HepG2 (cell line): ENCODE data around the gene CFAP100. TPM values are rescaled to one million over a fixed set of nuclear protein-coding genes. Genes with fewer than 3 reads are reported as not detected.

Experiments
- ATAC-seq: fragments of 200-7000 bp; cut with Tn5 transposase; 3 replicates; pipeline ENCODE4 v1.9.1; 2020; ENCODE audit warnings: mild to moderate bottlenecking, moderate library complexity
- BruUV-seq: library from RNA; stranded (reverse); fragments of 400-500 nt; replicated peaks from 2 replicates; lab custom pipeline; 2021; lab: Mats Ljungman, UMichigan
- CTCF ChIA-PET: fragments of 300-600 bp; formaldehyde crosslinking; extraction: SDS; loops from one replicate; lab custom pipeline; 2021; ENCODE audit warnings: low total read pairs, inconsistent platforms, low intra/inter-chr PET ratio; lab: Yijun Ruan, JAX
- POLR2A ChIA-PET: fragments of 350-600 bp; sonication (Branson Sonifier 250); formaldehyde crosslinking; loops from one replicate; lab custom pipeline; 2020; ENCODE audit warnings: antibody characterized with exemption, inconsistent platforms; lab: Yijun Ruan, JAX
- DNase-seq: peaks from one replicate; pipeline ENCODE4 v3.0.0-alpha.2; 2015; ENCODE audit warnings: low spot score
- FAIRE-seq: peaks from 3 replicates; lab custom pipeline; 2011; peaks lifted over from hg19 to GRCh38; lab: Jason Lieb, UNC
- H2AFZ ChIP-seq: one replicate; pipeline ENCODE4 v1.6.1; 2011; ENCODE audit warnings: low read length, inconsistent platforms
- H3K27ac ChIP-seq: fragments of 300-600 bp; 3 replicates; pipeline ENCODE4 v1.8.0; 2011; ENCODE audit warnings: mixed run types, mild to moderate bottlenecking, mixed read lengths, low read length, inconsistent platforms; ENCODE audit not compliant: insufficient read depth; ENCODE audit errors: extremely low read length
- H3K27me3 ChIP-seq, 2 experiments: fragments of 200-600 bp in 1 of 2; 2 replicates in 1 of 2; 3 replicates in 1 of 2; pipeline versions ENCODE4 v1.6.0 to v1.8.0; 2011; ENCODE audit warnings: low read length in 2 of 2, mild to moderate bottlenecking in 2 of 2, moderate library complexity in 2 of 2, inconsistent platforms in 1 of 2; ENCODE audit not compliant: insufficient read depth in 2 of 2, control insufficient read depth in 1 of 2
- H3K36me3 ChIP-seq, 2 experiments: fragments of 200-600 bp in 1 of 2; replicated peaks in 1 of 2; 2 replicates in 1 of 2; 3 replicates in 1 of 2; pipeline versions ENCODE4 v1.5.1 to v1.8.0; 2011; ENCODE audit warnings: low read length in 2 of 2, inconsistent platforms in 1 of 2; ENCODE audit not compliant: insufficient read depth in 2 of 2, control insufficient read depth in 1 of 2
- H3K4me1 ChIP-seq: 2 replicates; pipeline ENCODE4 v1.5.1; 2012; ENCODE audit warnings: low read length, inconsistent platforms; ENCODE audit not compliant: insufficient read depth
- H3K4me2 ChIP-seq: 2 replicates; pipeline ENCODE4 v1.6.0; 2011; ENCODE audit warnings: low read depth, low read length, inconsistent platforms
- H3K4me3 ChIP-seq, 3 experiments: fragments of 200-600 bp in 1 of 3; sonication (generic), shearing (Covaris generic) in 1 of 3; replicated peaks in 1 of 3; 2 replicates each; pipeline ENCODE4 v1.5.1; 2011 to 2016; ENCODE audit warnings: low read length in 3 of 3, inconsistent platforms in 2 of 3, low read depth in 2 of 3, mild to moderate bottlenecking in 2 of 3, control low read depth in 1 of 3, mixed read lengths in 1 of 3; ENCODE audit not compliant: insufficient read depth in 1 of 3
- H3K79me2 ChIP-seq: one replicate; pipeline ENCODE4 v1.6.1; 2011; ENCODE audit warnings: low read length, inconsistent platforms; ENCODE audit not compliant: insufficient read depth
- H3K9ac ChIP-seq: 2 replicates; pipeline ENCODE4 v1.6.0; 2011; ENCODE audit warnings: mild to moderate bottlenecking, low read depth, low read length, inconsistent platforms; ENCODE audit not compliant: insufficient read depth
- H3K9me3 ChIP-seq: 2 replicates; pipeline ENCODE4 v1.5.1; 2012; ENCODE audit warnings: mild to moderate bottlenecking, low read length
- H4K20me1 ChIP-seq: 2 replicates; pipeline ENCODE4 v1.6.0; 2011; ENCODE audit warnings: inconsistent platforms, mild to moderate bottlenecking, low read length, moderate library complexity; ENCODE audit not compliant: insufficient read depth
- NR1H2 ChIP-seq: sonication (generic); formaldehyde crosslinking; IDR thresholded peaks from 2 replicates; pipeline ENCODE4 v1.8.1; 2022; ENCODE audit warnings: low read depth, missing genetic modification reagents, borderline replicate concordance
- SMAD1 ChIP-seq: sonication (generic); formaldehyde crosslinking; IDR thresholded peaks from 2 replicates; pipeline ENCODE4 v1.4.0; 2020; ENCODE audit warnings: missing genetic modification reagents, low read depth, mild to moderate bottlenecking, borderline replicate concordance
- ZMYM3 ChIP-seq: sonication (generic); formaldehyde crosslinking; IDR thresholded peaks from 2 replicates; pipeline ENCODE4 v1.5.1; 2020; ENCODE audit warnings: mild to moderate bottlenecking, missing genetic modification reagents
- ZNF274 ChIP-seq: sonication (generic); formaldehyde crosslinking; IDR thresholded peaks from 2 replicates; pipeline ENCODE4 v1.5.1; 2020; ENCODE audit warnings: mild to moderate bottlenecking, missing genetic modification reagents
- WGBS: methylation state at CpG from one replicate; pipeline ENCODE4 v1.1.6; 2017; ENCODE audit warnings: low lambda C conversion rate; 5-methylcytosine and 5-hydroxymethylcytosine counted together
- in situ Hi-C: cut with HindIII; loops from 2 replicates; pipeline ENCODE4 v1.10.0; 2017; ENCODE audit warnings: low pct_unique_long_range_greater_than_20kb; ENCODE audit not compliant: extremely low pct_ligation_motif_present
- intact Hi-C: fragments of 100-400 bp; cut with micrococcal nuclease; formaldehyde crosslinking; loops from one replicate; pipeline ENCODE4 v1.10.0; 2022; ENCODE audit not compliant: unreplicated experiment
- polyA plus RNA-seq, 8 experiments: library from polyadenylated mRNA; depleted of rRNA in 3 of 8; stranded (reverse) in 7 of 8; unstranded in 1 of 8; fragments of >200 nt; fragmentation: Illumina TruSeq in 4 of 8; extraction: Trizol in 4 of 8; gene quantifications; 2 replicates each; pipeline versions ENCODE4 v1.2.1 to v1.2.3, GENCODE V29; 2011 to 2016; ENCODE audit warnings: low read depth in 4 of 8, missing spikeins in 1 of 8, mixed read lengths in 1 of 8; ENCODE audit not compliant: insufficient read depth in 1 of 8
- total RNA-seq, 5 experiments: library from RNA; depleted of rRNA; stranded (reverse); fragments of >200 nt; fragmentation: Illumina TruSeq; extraction: Trizol; gene quantifications; 2 replicates each; pipeline ENCODE4 v1.2.3, GENCODE V29; 2016; ENCODE audit warnings: low read depth in 1 of 5
- TF ChIP-seq, protein P1 (sequence below): sonication (generic); formaldehyde crosslinking; IDR thresholded peaks from 2 replicates; pipeline ENCODE4 v1.5.0; 2020; ENCODE audit warnings: mild to moderate bottlenecking, missing genetic modification reagents, borderline replicate concordance

CFAP100 gene
- total and polyA plus RNA-seq, 2 of the 13 experiments (the other 11 are each of a cell fraction or from before 2014, with no cell fraction given), result 0.32 TPM; not detected in 1

GRCh38 chr3:126412841-126413692 is 18.4 kb downstream of the CFAP100 start:
- in situ Hi-C loops (no loop called here), intact Hi-C loops (no loop called here)
- H3K9me3 ChIP-seq, result no peaks in the 10 kb centered on the region
- peaks cover 1 to 23% of the 10 kb centered on the region in 2 experiments for H3K27me3 ChIP-seq
- FAIRE-seq, result no peak
- no peak overlapping the region for H3K9ac ChIP-seq
- no peak overlapping the region for H2AFZ ChIP-seq
- CTCF ChIA-PET, result no interaction called here
- 39% methylated on average over 6 of the region's 6 CpGs for WGBS
- no peak for TF ChIP-seq NR1H2 (CRISPR knock-in tag)
- TF ChIP-seq ZMYM3 (CRISPR knock-in tag), result no peak
- TF ChIP-seq, protein P1, sequence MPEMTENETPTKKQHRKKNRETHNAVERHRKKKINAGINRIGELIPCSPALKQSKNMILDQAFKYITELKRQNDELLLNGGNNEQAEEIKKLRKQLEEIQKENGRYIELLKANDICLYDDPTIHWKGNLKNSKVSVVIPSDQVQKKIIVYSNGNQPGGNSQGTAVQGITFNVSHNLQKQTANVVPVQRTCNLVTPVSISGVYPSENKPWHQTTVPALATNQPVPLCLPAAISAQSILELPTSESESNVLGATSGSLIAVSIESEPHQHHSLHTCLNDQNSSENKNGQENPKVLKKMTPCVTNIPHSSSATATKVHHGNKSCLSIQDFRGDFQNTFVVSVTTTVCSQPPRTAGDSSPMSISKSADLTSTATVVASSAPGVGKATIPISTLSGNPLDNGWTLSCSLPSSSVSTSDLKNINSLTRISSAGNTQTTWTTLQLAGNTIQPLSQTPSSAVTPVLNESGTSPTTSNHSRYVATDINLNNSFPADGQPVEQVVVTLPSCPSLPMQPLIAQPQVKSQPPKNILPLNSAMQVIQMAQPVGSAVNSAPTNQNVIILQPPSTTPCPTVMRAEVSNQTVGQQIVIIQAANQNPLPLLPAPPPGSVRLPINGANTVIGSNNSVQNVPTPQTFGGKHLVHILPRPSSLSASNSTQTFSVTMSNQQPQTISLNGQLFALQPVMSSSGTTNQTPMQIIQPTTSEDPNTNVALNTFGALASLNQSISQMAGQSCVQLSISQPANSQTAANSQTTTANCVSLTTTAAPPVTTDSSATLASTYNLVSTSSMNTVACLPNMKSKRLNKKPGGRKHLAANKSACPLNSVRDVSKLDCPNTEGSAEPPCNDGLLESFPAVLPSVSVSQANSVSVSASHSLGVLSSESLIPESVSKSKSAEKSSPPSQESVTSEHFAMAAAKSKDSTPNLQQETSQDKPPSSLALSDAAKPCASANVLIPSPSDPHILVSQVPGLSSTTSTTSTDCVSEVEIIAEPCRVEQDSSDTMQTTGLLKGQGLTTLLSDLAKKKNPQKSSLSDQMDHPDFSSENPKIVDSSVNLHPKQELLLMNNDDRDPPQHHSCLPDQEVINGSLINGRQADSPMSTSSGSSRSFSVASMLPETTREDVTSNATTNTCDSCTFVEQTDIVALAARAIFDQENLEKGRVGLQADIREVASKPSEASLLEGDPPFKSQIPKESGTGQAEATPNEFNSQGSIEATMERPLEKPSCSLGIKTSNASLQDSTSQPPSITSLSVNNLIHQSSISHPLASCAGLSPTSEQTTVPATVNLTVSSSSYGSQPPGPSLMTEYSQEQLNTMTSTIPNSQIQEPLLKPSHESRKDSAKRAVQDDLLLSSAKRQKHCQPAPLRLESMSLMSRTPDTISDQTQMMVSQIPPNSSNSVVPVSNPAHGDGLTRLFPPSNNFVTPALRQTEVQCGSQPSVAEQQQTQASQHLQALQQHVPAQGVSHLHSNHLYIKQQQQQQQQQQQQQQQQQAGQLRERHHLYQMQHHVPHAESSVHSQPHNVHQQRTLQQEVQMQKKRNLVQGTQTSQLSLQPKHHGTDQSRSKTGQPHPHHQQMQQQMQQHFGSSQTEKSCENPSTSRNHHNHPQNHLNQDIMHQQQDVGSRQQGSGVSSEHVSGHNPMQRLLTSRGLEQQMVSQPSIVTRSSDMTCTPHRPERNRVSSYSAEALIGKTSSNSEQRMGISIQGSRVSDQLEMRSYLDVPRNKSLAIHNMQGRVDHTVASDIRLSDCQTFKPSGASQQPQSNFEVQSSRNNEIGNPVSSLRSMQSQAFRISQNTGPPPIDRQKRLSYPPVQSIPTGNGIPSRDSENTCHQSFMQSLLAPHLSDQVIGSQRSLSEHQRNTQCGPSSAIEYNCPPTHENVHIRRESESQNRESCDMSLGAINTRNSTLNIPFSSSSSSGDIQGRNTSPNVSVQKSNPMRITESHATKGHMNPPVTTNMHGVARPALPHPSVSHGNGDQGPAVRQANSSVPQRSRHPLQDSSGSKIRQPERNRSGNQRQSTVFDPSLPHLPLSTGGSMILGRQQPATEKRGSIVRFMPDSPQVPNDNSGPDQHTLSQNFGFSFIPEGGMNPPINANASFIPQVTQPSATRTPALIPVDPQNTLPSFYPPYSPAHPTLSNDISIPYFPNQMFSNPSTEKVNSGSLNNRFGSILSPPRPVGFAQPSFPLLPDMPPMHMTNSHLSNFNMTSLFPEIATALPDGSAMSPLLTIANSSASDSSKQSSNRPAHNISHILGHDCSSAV, result no peak
- no peak for TF ChIP-seq SMAD1
- TF ChIP-seq ZNF274 (CRISPR knock-in tag), result no peak
- H3K36me3 ChIP-seq, result no peaks in the 10 kb centered on the region
- no peak for DNase-seq
- H3K4me3 ChIP-seq, result no peak overlapping the region
- no peaks in the 10 kb centered on the region for H3K79me2 ChIP-seq
- H3K4me2 ChIP-seq, result no peak overlapping the region
- POLR2A ChIA-PET, result no interaction called here
- BruUV-seq, result no TSS peak
- H4K20me1 ChIP-seq, result no peaks in the 10 kb centered on the region
- ATAC-seq, result no peak
- H3K27ac ChIP-seq, result no peak overlapping the region
- peaks cover 13% of the 10 kb centered on the region for H3K4me1 ChIP-seq
